HCEC 1CT (cell line): Measurements from ENCODE around the gene EIF2AK3.
A peak's percentile ranks its signal among the peaks of the same experiment; 100 is the strongest.
"Not testable (repeated sequence)": the region's sequence is repeated elsewhere in the genome, so short reads cannot be mapped to it uniquely, and the experiment has no call there.

Experiments used
- DNase-seq: peaks from one replicate; pipeline ENCODE4 v3.0.0-alpha.2; 2017

EIF2AK3 gene

DNA sequence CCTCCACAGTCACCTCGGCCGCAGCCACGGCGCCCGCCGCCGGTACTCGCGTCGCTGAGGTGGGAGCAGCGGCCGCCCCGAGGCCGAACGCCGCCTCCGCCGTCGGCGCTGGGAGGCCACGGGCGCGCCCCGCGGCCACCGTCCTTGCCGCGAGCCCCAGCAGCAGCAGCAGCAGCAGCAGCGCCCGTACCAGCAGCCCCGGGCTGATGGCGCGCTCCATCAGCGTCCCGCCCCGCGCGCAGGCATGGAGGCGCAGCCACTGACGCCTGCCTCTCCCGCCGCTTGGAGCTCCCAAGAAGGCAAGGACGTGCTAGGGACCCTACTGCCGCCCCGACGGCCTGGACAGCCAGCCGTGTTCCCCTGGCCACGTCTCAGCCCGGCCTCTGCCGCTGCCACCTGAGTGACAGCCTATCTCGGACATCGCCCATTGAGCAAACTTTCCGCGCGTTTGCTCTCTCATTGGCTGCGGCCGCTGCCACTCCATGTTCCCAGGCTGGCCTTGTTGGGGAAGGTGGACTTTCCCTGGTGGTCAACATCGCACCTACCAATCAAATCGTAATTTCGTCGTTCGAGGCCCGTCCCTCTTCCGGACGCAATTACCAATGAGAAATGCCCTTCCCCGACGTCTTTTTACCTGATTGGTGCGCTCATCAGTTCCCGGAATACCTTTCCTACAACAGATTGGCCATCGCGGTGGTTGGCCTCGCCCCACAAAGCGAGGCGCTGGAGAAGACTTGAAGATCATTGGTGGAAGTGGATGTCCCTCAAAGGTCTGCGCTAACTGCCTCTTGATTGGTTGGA is at the start of gene EIF2AK3:
EIF2AK3 (minus strand) TSS at position 410 of the 801 bp plus-strand sequence; CDS start at position 220, 190 bp downstream.
- DNase-seq: peak; percentile 100

DNA sequence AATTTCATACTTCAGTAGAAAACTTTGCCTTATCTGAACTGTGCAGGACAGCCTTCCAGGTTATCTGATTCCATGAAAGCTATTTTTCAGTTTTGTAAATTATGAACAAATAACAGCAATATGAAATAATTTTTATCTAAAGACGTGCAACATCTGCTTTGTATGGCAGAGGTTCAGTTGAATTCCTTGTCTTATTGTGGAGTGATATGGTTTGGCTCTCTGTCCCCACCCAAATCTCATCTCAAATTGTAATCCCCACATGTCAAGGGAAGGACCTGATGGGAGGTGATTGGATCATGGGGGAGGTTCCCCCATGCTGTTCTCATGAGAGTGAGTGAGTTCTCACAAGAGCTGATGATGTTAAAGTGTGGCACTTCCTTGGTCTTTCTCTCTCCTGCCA is 46.1 kb upstream of the EIF2AK3 start:
- DNase-seq: no peak

DNA sequence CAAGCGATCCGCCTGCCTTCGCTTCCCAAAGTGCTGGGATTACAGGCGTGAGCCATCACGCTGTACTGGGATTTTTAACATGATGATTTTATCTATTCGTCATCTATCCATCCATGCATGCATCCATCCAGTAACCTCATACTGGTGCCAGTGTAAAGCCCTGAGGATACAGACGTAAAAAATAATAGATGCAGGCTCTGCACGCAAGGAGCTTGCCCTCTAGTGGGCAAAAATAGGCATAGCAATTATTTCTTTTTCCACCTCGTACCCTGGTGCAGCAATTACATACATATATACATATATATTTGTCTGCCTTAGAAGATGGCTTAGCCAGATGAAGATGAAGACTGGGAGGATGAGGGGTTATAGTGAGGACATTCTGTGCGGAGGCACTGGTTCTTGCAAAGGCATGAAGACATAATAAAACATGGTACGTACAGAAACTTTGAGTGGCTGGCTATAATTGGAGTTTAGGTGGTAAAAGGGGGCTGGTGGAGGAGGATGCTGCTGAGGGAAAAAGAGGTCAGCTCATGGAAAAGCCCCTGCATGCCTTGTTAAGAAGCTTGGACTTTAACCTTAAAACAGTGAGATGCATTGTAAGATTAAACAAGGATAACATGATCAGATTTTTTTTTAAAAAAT is 44.6 kb upstream of the EIF2AK3 start:
- peak; percentile 65 for DNase-seq

DNA sequence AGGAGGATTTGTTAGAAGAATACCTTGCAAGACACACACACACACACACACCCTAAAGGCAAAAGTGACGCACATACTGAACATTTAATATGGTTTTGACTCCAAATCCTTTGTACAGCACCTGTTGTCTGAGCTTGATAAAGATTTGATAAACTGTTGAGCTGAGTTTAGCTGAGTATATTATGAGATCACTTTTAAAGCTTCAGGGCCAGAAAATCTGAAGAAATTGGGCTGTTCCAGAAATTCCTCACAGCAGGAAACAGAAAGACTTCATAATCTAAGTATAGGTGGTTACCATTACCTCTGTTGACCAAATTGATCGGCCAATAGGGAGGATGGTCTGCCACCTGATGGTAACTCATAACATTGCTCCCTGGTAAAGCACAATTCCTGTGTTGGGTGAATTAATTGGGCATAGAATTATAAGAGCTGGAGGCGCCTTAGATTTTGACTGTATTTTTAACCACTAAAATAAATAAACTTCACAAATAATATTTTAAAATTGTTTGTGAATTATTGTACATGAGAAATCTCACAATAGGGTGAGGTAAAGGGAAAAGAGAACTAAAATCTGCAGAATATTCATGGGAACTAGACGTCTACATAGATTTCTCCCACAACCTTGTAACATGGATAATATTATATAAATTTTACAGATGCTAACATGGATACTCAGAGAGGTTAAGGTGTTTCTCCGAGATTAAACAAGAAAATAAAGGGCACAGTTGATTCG is 42.4 kb upstream of the EIF2AK3 start:
- DNase-seq: peak; percentile 34

DNA sequence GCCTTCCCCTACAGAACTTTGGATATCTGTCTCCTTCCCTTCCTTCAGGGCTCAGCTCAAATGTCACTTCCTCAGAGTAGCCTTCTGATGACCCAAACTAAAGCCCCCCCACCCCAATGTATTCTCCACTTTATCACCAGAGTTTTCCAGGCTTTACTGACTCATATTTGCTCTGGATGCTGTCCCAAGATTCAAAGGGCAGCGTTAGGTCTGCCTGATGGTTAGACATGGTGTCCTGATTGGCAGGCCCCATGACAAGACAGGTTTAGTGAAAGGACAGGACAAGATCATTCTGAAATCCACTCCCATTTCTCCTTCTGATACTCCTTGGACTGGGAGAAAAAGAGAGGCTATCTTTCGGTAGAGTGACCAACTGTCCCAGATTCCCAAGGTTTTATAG is 41.6 kb upstream of the EIF2AK3 start:
- no peak for DNase-seq

DNA sequence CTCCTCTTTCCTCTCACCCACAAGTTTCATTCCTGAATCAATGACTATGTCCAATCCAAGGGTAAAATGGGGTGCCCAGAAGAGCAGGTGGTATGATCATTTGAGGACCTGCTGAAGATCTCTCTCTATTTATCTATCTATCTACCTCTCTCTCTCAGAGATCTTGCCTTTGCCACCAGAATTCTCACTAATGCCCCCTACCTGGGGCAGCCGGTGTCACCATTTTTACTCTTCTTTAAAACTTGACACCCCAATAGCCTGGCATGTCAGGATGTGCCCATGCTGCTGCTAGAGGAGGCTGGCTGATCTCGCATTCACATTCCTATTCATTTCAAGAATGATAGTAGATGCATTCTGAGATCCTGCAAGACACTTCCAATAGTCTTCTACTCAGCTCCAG is 40.0 kb upstream of the EIF2AK3 start:
- DNase-seq: no peak

DNA sequence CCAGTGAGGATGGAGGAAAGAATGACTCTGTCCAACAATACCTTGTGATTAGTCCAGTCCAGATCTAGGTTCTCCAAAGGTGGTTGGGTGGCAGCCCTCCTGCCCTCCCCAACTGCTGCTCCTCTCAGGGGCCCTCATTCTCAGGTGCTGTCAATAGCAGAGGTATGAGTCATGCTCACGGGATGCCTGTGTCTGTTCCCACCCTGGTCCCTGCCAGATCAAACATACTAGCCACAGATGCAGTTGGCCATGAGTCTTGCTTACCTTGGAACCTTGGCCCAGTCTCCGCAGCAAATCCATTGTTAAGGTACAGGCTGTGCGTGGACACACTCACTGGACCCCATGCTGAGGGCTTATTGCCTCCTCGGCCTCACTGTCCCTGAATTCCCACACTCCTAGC is 39.3 kb upstream of the EIF2AK3 start:
- no peak for DNase-seq

DNA sequence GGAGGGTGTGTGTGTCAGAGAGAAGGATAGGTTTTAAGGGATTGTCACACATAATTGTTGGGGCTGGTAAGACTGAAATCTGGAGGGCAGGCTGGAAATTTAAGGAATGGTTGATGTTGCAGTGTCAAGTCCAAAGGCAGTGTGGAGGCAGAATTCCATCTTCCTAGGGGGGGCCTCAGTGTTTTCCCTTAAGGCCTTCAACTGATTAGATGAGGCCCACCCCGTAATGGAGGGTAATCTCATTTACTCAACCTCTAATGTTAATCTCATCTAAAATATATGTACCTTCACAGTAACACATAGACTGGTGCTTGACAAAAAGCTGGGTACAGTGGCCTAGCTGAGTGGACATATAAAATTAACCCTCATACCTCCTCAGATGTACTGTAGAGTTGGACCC is 33.4 kb upstream of the EIF2AK3 start:
- no peak for DNase-seq

DNA sequence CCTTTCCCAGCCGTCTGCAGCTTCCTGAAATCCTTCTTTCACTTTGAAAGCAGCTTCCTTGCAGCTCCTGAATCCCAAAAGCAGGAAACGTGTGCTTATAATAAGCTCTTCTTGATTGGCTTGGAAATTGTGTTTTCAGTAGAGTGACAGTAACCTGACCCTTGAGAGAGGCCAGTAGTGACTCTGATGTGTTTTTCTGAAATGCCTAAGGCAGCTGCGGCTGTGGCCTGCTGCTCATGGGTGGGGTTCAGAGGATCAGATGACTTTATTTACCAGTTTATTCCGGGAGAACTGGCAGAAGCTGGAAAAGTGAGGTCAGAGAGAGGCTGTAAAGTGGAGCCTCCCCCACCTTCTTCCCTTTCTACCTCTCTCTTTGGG is 32.3 kb upstream of the EIF2AK3 start:
- DNase-seq: peak; percentile 45

DNA sequence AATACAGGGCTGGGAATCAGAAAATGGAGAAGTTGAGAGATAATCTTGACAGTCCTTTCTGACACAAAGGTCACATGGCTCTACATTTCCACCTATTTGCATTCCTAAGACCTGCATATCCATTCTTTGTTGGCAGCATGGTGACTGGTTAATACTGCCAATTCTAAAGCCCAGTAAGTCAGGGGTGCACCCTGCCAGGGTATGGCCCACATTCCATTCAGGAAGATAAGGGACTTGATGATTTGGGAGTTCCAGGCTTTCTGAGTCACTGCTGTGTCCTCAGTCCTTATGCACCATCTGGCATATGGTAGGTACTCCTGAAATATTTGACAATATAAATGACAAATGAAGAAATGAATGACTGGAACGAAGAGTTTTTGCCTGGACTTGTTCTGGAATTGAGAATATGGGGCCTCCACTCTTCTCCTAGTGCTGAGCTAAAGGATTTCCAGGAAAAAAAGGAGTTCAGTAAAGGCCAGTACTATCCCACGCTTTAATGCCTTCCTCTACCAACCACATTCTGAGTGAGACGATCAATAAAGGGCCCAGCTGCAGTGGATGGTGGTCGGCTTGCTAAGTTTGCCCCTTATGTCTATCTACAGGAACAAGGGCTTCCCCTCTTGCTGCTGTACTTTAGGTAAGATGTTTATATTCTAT is 31.7 kb upstream of the EIF2AK3 start:
- DNase-seq: peak; percentile 13

DNA sequence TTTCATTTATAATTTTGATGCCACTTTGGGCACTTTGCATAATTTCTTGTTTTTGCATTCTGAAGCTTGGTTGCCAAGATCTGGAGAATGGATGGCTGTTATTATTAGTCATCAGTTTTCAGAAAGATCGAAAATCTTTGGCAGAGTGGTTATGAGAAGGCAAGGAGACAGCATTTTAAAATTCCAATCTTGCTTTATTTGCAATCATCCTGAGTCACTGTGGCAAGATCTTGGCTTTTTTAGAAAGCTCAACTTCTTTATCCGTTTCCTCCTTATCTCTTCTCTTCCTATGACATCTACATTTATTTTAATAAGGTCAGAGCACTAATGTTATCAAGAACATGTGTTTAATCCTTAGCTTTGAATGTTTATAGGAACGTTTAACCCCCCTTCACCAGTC is 31.1 kb upstream of the EIF2AK3 start:
- peak; percentile 70 for DNase-seq

DNA sequence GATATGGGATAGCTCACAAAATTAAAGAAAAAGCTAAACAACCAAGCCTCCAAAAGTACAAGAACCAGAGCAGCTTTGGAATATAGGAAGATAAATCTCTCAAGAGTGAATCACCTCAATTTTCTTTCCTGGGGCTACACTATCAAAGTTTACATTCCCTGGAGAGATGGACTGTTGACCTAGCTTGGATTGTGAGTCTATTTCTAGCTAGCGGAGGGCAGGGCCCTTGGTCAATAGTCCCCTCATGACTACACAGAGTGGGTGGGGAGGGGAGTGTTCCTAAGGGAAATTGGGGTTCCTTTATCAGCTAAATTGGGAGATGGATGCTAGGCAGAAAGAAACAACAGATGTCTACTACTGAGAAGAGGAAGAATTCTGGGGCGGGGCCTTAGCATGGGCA is 29.9 kb upstream of the EIF2AK3 start:
- DNase-seq: no peak

DNA sequence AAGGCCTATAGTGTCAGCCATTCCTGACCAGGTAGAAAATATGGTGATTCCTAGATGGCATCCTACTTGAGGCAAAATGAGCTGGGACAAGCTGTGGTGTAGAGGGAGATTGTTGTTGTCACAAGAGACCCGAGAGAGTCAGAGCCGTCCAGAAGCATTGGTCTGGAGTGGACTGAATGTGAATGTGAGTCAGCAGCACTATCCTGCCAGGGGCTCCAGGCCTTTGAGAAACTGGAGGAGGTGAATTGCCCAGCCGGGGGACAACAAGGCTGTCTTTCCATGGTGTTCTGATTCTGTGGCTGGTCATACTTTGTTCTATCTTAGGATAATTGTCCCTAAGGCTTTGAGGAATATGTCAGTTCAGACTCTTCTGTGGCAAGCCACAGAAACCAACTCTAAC is 29.4 kb upstream of the EIF2AK3 start:
- DNase-seq: no peak

DNA sequence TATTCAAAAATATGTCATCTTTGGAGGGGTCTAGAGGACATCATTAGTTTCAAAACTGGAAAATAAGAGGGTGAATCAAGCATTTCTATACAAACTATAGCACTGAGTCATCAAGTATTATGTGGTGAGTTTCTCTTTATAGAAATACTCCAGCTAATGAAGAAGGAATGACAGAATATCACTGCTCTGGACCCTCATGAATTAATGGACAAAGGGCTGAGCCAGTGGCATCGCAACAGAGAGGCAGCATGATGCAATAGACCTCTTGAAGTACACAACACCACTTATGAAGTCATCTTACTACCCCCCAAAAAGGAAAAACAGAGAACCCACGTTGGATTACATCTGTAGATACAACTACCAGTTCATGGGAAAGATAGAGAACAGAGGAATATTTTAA is 27.4 kb upstream of the EIF2AK3 start:
- DNase-seq: peak; percentile 78

DNA sequence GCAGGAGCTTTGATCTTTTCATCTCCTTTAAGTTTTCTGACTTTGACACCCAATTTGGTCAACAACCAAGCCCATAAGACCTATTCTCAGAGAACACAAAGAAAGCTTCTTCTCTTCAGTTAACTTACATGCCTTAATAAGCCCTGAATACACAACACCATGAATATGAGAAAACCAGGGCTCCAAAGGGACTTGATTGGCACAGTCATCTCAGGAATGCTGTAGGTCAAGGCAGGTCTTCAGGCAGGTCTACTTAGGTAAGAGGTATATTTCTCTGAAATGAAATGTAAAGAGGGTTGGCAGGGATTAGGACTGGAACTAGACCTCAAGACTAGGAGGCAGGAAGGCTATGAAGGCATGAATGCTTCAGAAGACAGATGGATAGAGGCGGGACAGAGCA is 24.4 kb upstream of the EIF2AK3 start:
- no peak for DNase-seq

DNA sequence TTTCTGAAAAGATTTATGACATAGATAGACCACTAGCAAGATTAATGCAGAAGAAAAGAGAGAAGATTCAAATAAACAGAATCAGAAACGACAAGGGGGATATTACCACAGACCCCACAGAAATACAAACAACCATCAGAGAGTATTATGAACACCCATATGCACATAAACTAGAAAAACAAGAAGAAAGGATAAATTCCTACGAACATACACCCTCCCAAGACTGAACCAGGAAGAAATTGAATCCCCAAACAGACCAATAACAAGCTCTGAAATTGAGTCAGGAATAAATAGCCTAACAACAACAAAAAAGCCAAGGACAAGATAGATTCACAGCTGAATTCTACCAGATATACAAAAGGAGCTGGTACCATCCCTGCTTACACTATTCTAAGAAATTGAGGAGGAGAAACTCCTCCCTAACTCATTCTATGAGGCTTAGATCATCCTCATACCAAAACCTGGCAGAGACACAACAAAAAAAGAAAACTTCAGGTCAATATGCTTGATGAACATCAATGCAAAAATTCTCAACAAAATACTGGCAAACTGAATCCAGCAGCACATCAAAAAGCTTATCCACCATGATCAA is 18.1 kb upstream of the EIF2AK3 start:
- DNase-seq: not testable (repeated sequence)

DNA sequence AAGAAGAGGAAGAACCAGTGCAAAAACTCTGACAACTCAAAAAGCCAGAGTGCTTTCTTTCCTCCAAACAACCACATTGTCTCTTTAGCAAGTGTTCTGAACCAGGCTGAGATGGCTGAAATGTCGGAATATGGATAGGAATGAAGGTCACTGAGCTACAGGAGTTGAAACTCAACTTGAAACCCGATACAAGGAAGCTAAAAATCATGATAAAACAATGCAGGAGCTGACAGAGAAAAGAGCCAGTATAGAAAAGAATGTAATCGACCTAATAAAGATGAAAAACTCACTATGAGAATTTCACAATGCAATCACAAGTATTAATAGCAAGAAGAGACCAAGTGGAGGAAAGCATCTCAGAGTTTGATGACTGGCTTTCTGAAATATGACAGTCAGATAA is 15.0 kb upstream of the EIF2AK3 start:
- no peak for DNase-seq

DNA sequence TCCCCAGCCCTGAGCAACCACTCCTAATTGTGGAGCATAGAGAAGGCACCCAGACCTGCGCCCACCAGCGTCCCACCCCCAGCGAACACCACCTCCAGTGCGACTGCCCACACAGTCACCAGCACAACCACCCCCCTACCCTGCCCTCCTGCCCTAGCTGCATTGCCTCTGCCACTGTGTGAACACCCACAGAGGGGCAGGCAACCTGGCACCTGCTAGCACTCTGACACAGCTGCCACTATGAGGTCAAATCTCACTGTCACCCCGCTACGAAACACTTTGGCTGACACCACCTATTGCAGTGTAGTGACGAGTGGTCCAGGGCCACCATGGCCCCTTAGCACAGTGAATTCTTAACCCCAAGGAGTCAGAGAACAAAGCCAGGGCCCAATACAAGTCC is 14.1 kb upstream of the EIF2AK3 start:
- no peak for DNase-seq

DNA sequence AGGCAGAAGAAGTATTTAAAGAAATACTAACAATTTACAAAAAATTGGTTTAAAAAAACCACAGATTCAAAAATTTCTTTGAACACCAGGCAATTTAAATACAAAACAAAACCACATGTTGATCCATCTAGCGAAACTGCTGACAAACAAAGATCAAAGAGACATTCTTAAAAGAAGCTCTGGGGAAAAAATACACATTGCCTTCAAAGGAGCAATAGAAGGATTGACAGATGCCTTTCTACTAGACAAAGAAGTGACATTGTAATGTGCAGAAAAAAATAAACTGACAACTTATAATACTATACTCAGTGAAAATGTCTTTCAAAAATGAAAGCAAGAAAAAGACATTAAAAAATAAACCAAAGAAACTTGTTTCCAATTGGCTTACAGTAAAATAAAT is 12.6 kb upstream of the EIF2AK3 start:
- DNase-seq: no peak

DNA sequence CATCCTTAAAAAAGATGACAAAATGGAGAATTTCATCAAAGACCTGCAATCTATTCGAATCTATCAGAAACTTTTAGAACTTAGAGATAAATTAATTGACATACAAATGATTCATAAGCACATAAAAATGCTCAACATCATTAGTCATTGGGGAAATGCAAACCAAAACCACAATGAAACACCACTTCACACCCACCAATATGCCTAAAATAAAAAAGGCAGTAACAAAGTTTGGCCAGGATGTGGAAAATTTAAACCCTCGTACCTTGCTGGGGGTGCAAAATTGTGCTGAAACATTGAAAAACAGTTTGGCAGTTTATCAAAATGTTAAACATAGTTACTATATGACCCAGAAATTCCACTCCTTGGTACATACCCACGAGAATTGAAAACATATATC is 11.5 kb upstream of the EIF2AK3 start:
- peak; percentile 49 for DNase-seq

DNA sequence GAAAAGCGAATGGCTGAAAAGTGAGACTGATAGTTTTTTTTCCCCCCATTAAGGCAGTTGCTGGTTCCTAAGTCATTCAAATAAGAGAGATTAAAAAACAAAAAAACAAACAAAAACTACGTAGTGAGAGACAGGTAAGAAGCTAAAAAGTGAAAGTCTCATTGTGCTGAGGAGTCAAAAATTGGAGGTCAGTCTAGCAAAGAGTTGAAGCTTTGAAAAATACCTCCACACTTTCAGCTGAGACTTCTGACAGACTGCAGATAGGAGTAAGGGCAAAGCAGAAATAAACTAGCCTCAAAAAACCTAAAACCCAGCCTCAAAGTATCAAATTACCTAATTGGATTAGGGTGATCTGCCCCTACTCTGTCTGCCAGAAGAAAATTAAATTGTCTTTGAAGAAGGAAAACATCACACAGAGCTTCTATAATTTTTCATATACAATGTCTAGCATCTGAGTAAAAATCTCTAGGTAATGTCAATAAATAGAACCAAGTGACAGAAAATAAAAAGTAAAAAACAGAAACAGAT is 10.9 kb upstream of the EIF2AK3 start:
- no peak for DNase-seq

DNA sequence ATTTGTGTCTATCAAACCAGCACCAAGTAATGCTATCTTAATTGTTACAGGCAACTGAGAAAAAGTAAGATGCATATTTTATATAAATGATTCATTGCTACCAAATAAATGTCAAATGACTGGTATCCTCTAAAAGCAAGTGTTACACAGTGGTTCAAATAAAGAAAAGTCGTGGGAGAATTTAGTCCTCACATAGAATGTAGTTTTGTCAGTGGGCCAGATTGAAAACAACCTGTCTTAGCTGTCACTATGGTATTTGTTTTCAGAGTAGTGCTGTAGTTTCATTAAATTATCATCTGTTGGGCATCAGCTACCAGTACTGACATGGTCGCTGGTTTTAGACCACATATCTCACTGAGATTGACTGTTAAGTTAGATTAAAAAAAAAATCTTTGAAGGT is 10.2 kb upstream of the EIF2AK3 start:
- no peak for DNase-seq

DNA sequence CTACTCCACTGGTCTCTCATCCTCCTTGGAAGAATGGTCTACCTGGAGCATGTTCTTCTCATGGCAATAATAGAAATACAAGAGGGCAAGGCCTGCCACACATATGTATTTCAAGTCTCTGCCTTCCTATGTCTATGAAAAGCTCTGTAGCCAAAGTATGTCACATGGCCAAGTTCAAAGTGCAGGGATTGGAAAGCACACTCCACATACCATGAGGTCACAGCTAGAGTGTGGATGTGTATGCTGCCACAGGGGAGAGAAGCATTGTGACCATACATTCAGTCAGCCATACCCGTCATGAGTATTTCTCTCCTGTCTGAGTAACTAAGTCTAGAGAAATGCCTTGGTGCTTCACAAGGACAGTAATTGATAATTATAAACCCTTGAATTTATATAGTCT is 8.8 kb upstream of the EIF2AK3 start:
- DNase-seq: no peak
